Type B pancreatic cell (in vitro differentiated cells): ENCODE results near the gene MON1B. TPM values are rescaled to one million over a fixed set of nuclear protein-coding genes. Genes with fewer than 3 reads are reported as not detected.

Experiments used
- DNase-seq: peaks from one replicate; pipeline ENCODE4 v3.0.0; 2021; ENCODE audit warnings: mixed read lengths; ENCODE audit not compliant: unreplicated experiment; ENCODE audit errors: extremely low spot score
- H3K27ac Mint-ChIP-seq: 2 replicates; pipeline ENCODE4 v1.8.0; 2021; ENCODE audit warnings: mild to moderate bottlenecking, mixed read lengths
- H3K27me3 Mint-ChIP-seq: 2 replicates; pipeline ENCODE4 v1.8.0; 2021; ENCODE audit warnings: mixed read lengths
- H3K36me3 Mint-ChIP-seq: 2 replicates; pipeline ENCODE4 v1.8.0; 2021; ENCODE audit warnings: mixed read lengths
- H3K4me1 Mint-ChIP-seq: one replicate; pipeline ENCODE4 v1.8.0; 2021; ENCODE audit warnings: mixed read lengths; ENCODE audit not compliant: unreplicated experiment
- H3K4me3 Mint-ChIP-seq: 2 replicates; pipeline ENCODE4 v1.8.0; 2021; ENCODE audit warnings: mild to moderate bottlenecking, mixed read lengths
- H3K9me3 Mint-ChIP-seq: 2 replicates; pipeline ENCODE4 v1.8.0; 2021; ENCODE audit warnings: mixed read lengths
- total RNA-seq: library from RNA; stranded (reverse); gene quantifications from 2 replicates; pipeline ENCODE4 v1.2.1, GENCODE V29; 2021; ENCODE audit warnings: low replicate concordance
- TF ChIP-seq, protein P1 (sequence below): fragments of 200-600 bp; sonication (generic); conservative IDR thresholded peaks from 2 replicates; pipeline ENCODE4 v1.5.0; 2021; ENCODE audit warnings: antibody characterized with exemption, mild to moderate bottlenecking

Gene MON1B
- total RNA-seq, 1 donor from 2014 or later, result 41.6 TPM

DNA sequence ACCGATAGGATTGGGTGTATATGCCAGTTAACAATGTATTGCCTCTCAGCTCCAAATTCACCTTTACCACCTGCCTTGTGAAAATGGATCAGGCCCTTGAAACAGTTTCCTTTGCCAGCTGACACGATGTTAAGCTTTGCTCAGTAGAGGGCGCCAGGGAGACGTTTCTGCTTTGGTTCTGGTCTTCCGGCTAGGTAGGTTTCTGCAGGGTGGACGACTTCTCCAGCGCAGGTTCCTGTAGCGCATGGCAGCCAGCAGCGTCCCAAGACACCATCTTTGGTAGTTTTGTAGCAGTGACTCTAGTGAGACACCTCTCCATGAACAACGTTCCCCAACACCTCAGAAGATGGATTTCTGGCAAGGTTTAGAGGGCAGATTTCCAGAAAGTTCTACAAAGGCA lies 32.2 kb downstream of the MON1B start:
- Mint-ChIP-seq H3K4me1 (no peaks in the 10 kb centered on the region), H3K27ac (no peak overlapping the region), H3K4me3 (no peak overlapping the region), H3K9me3 (no peaks in the 10 kb centered on the region), H3K36me3 (peaks cover 6% of the 10 kb centered on the region), H3K27me3 (no peaks in the 10 kb centered on the region)
- no peak for DNase-seq
- TF ChIP-seq, protein P1, sequence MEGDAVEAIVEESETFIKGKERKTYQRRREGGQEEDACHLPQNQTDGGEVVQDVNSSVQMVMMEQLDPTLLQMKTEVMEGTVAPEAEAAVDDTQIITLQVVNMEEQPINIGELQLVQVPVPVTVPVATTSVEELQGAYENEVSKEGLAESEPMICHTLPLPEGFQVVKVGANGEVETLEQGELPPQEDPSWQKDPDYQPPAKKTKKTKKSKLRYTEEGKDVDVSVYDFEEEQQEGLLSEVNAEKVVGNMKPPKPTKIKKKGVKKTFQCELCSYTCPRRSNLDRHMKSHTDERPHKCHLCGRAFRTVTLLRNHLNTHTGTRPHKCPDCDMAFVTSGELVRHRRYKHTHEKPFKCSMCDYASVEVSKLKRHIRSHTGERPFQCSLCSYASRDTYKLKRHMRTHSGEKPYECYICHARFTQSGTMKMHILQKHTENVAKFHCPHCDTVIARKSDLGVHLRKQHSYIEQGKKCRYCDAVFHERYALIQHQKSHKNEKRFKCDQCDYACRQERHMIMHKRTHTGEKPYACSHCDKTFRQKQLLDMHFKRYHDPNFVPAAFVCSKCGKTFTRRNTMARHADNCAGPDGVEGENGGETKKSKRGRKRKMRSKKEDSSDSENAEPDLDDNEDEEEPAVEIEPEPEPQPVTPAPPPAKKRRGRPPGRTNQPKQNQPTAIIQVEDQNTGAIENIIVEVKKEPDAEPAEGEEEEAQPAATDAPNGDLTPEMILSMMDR, result peak; percentile 58

DNA sequence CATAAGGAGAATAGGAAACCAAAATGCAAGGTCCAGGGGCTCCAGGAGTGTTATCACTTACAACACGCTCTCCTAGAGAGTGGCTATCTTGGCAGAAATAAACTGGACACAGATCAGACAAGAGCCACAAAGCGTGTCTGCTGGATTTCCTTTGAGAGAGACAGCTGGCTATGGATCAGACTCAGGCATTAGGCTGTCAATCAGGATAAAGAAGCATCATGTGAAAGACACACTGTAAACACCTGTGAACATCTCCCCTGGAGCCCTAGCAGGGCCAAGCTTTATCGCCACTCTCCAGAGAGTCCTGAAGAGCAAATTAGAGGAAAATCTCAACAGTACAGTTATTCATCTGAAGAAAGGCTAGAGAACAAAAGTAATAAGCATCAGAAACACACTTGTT lies 34.2 kb downstream of the MON1B start:
- DNase-seq, result no peak
- Mint-ChIP-seq H3K9me3 (no peaks in the 10 kb centered on the region), H3K27me3 (no peaks in the 10 kb centered on the region), H3K27ac (no peak overlapping the region), H3K36me3 (no peaks in the 10 kb centered on the region), H3K4me1 (no peaks in the 10 kb centered on the region), H3K4me3 (no peak overlapping the region)
- TF ChIP-seq, protein P1, result no peak

DNA sequence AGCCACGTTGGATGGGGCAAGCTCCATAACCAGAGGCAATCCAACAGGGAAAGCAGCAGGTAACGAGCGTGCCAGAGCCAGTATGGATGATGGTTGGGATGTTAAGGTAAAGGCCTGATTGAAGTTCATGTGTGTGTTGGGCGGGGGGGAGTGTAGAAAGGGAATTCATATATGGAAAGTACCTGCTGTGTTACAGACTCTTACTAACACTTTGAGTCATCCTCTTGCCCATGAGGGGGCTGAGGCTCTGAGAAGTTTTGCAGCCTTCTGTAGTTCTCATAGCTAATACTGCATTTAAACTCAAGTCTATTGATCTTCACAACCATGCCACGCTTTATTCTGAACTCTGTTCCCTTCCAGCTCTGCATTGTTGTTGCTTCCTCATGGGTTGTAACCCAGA lies 36.8 kb downstream of the MON1B start:
- Mint-ChIP-seq H3K4me3 (no peak overlapping the region), H3K27me3 (no peaks in the 10 kb centered on the region), H3K27ac (no peak overlapping the region), H3K9me3 (no peaks in the 10 kb centered on the region), H3K4me1 (no peaks in the 10 kb centered on the region), H3K36me3 (no peaks in the 10 kb centered on the region)
- TF ChIP-seq, protein P1, result no peak
- DNase-seq, result no peak

DNA sequence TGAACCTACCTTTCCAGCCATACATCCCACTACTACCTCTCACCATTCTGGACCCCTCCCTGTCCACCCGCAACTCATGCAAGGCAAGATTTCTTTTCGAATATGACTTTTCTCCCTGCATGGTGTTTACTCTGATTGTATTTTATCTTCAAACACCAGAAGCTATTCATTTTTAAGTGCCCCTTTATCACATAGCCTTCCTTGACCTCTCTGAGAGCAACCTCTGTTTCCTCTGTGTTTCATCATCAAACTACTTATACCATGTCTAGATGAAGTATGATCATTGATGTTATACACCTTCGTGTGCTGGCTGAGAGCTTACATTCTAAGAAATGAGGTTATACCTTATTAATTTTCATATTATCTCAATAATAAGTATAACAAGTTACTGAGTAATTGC lies 40.1 kb downstream of the MON1B start:
- Mint-ChIP-seq H3K4me1 (peaks cover 2% of the 10 kb centered on the region), H3K9me3 (no peaks in the 10 kb centered on the region), H3K36me3 (no peaks in the 10 kb centered on the region), H3K4me3 (no peak overlapping the region), H3K27me3 (peaks cover 7% of the 10 kb centered on the region), H3K27ac (no peak overlapping the region)
- DNase-seq, result no peak
- TF ChIP-seq, protein P1, result no peak

DNA sequence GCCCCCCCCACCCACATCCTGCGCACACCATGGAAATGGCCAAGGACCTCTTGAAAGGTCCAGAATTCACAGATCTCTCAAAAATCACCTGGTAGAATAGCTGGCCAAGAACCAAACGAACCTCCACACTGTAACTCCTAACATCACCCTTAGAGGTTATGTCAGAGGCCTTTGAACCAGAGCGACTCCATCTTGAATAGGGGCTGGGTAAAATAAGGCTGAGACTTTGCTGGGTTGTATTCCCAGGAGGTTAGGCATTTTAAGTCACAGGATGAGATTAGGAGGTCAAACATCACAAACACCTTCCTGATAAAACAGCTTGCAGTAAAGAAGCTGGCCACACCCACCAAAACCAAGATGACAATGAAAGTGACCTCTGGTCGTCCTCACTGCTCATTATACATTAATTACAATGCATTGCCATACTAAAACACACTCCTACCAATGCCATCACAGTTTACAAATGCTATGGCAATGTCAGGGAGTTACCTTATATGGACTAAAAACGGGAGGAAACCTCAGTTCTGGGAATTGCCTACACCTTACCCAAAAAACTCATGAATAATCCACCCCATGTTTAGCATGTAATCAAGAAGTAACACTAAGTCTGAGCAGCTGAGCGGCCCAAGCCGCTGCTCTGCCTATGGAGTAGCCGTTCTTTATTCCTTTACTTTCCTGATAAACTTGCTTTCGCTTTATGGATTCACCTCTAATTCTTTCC lies 43.0 kb downstream of the MON1B start:
- Mint-ChIP-seq H3K27me3 (peaks cover 17% of the 10 kb centered on the region), H3K27ac (no peak overlapping the region), H3K4me3 (no peak overlapping the region), H3K36me3 (no peaks in the 10 kb centered on the region), H3K9me3 (no peaks in the 10 kb centered on the region), H3K4me1 (peaks cover 12% of the 10 kb centered on the region)
- TF ChIP-seq, protein P1, result no peak
- no peak for DNase-seq
